SU-DHL-6 (cell line): Measurements from ENCODE around the gene TDRD10.

Source experiments
- EZH2phosphoT487 ChIP-seq: fragments of 200-600 bp; sonication (generic), shearing (Covaris generic); conservative IDR thresholded peaks from 2 replicates; pipeline ENCODE4 v1.6.1; 2018; ENCODE audit warnings: mild to moderate bottlenecking, antibody characterized with exemption, low read length, moderate library complexity, mixed read lengths
- TF ChIP-seq, protein P1 (sequence below): fragments of 200-600 bp; sonication (generic); IDR thresholded peaks from one replicate; pipeline ENCODE4 v1.5.1; 2017; ENCODE audit warnings: antibody characterized with exemption, mild to moderate bottlenecking, low read length, moderate library complexity; ENCODE audit not compliant: insufficient read depth, poor library complexity, severe bottlenecking

DNA sequence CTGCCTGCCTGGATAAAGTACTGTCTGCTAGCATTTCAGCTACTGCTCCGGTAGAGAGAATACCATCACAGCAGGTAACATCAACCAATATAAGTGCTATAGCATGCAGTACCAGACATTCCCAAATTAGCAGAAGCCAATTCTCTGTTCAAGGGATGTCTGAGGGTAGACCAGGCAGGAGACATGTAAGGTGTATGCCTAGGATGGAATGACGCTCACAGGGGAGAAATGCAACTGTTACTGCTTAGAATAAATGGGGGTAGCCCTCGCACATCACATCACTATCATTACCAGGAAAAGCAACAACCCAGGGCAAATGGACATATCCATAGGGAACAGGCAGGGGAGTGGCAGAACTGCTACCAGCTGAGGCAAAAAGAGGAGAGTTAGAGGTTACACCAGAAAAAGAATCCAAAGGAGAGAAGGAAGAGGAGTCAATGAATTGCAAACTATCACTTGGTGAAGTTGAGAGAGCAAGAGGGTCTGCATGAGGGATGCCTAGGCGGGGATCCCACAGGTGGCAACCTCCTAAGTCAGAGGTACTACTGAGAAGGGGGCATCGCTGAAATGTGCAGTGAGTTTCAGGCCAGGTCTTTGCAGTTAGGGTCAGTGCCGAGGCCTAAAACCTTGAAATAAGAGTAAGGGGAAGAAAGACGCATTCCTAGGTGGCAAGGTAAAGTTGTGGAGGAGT is 55.4 kb downstream of the TDRD10 start:
- TF ChIP-seq, protein P1, sequence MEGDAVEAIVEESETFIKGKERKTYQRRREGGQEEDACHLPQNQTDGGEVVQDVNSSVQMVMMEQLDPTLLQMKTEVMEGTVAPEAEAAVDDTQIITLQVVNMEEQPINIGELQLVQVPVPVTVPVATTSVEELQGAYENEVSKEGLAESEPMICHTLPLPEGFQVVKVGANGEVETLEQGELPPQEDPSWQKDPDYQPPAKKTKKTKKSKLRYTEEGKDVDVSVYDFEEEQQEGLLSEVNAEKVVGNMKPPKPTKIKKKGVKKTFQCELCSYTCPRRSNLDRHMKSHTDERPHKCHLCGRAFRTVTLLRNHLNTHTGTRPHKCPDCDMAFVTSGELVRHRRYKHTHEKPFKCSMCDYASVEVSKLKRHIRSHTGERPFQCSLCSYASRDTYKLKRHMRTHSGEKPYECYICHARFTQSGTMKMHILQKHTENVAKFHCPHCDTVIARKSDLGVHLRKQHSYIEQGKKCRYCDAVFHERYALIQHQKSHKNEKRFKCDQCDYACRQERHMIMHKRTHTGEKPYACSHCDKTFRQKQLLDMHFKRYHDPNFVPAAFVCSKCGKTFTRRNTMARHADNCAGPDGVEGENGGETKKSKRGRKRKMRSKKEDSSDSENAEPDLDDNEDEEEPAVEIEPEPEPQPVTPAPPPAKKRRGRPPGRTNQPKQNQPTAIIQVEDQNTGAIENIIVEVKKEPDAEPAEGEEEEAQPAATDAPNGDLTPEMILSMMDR = no peak
- TF ChIP-seq EZH2phosphoT487 = no peak
